Measurements from ENCODE around the gene CDK5R1. TPM values are rescaled to one million over a fixed set of nuclear protein-coding genes. Genes with fewer than 3 reads are reported as not detected.
A peak's percentile ranks its signal among the peaks of the same experiment; 100 is the strongest.

CDK5R1 gene
- total RNA-seq, 1 donor from 2014 or later: 7.1 TPM

GRCh38 chr17:32479074-32479617, 7.6 kb upstream of the CDK5R1 start:
- Mint-ChIP-seq H3K36me3 (ENCODE audit: low read depth) (peaks cover 64% of the 10 kb centered on the region), H3K9me3 (no peaks in the 10 kb centered on the region)
- intact Hi-C loops (cut with micrococcal nuclease): no loop called here

GRCh38 chr17:32481193-32481592, 5.6 kb upstream of the CDK5R1 start:
- Mint-ChIP-seq H3K27ac (no peak overlapping the region), H3K4me3 (no peak overlapping the region), H3K36me3 (ENCODE audit: low read depth) (peaks cover 50% of the 10 kb centered on the region), H3K27me3 (ENCODE audit: insufficient read depth) (no peaks in the 10 kb centered on the region), H3K4me1 (ENCODE audit: low read depth) (no peaks in the 10 kb centered on the region), H3K9me3 (no peaks in the 10 kb centered on the region)
- no peak for DNase-seq (ENCODE audit: low spot score)
- intact Hi-C loops (cut with micrococcal nuclease): loop anchor here (10.0 kb wide), 1 partner anchor 394 kb away; the partner anchor contains the start of gene MYO1D

More at GRCh38 chr17:32479074-32479617, 7.6 kb upstream of the CDK5R1 start:
- Mint-ChIP-seq H3K27ac (peak overlapping the region; percentile 9), H3K4me1 (ENCODE audit: low read depth) (no peaks in the 10 kb centered on the region), H3K27me3 (ENCODE audit: insufficient read depth) (no peaks in the 10 kb centered on the region), H3K4me3 (no peak overlapping the region)
- DNase-seq (ENCODE audit: low spot score): no peak

GRCh38 chr17:32482568-32483320, 4.0 kb upstream of the CDK5R1 start:
- intact Hi-C loops (cut with micrococcal nuclease): loop anchor here (1.0 to 10.0 kb wide), 3 partner anchors 127 to 392 kb away; partner anchors contain the start of gene MYO1D
- no peak overlapping the region for H3K27ac Mint-ChIP-seq
- no peaks in the 10 kb centered on the region for H3K9me3 Mint-ChIP-seq
- H3K36me3 Mint-ChIP-seq (ENCODE audit: low read depth): peaks cover 39% of the 10 kb centered on the region
- DNase-seq (ENCODE audit: low spot score): no peak
- H3K4me3 Mint-ChIP-seq: no peak overlapping the region
- H3K4me1 Mint-ChIP-seq (ENCODE audit: low read depth): peaks cover 4% of the 10 kb centered on the region
- no peaks in the 10 kb centered on the region for H3K27me3 Mint-ChIP-seq (ENCODE audit: insufficient read depth)

GRCh38 chr17:32483451-32484019, 3.3 kb upstream of the CDK5R1 start:
- no peak for DNase-seq (ENCODE audit: low spot score)
- H3K36me3 Mint-ChIP-seq (ENCODE audit: low read depth): peaks cover 37% of the 10 kb centered on the region
- H3K9me3 Mint-ChIP-seq: no peaks in the 10 kb centered on the region
- H3K4me3 Mint-ChIP-seq: no peak overlapping the region
- H3K27ac Mint-ChIP-seq: peak overlapping the region; percentile 40
- H3K4me1 Mint-ChIP-seq (ENCODE audit: low read depth): peaks cover 12% of the 10 kb centered on the region
- peaks cover 3% of the 10 kb centered on the region for H3K27me3 Mint-ChIP-seq (ENCODE audit: insufficient read depth)
- intact Hi-C loops (cut with micrococcal nuclease): loop anchor here (1.0 to 10.0 kb wide), 3 partner anchors 126 to 391 kb away; partner anchors contain the start of gene MYO1D

- Mint-ChIP-seq H3K27ac (peak overlapping the region; percentile 73), H3K27me3 (ENCODE audit: insufficient read depth) (peaks cover 3% of the 10 kb centered on the region), H3K4me1 (ENCODE audit: low read depth) (peaks cover 15% of the 10 kb centered on the region)
Measured at GRCh38 chr17:32484041-32484461, 2.7 kb upstream of the CDK5R1 start.

GRCh38 chr17:32484628-32485027, 2.2 kb upstream of the CDK5R1 start:
- no peak overlapping the region for H3K4me3 Mint-ChIP-seq
- no peaks in the 10 kb centered on the region for H3K9me3 Mint-ChIP-seq
- DNase-seq (ENCODE audit: low spot score): no peak
- H3K27me3 Mint-ChIP-seq (ENCODE audit: insufficient read depth): peaks cover 3% of the 10 kb centered on the region
- intact Hi-C loops (cut with micrococcal nuclease): loop anchor here (10.0 kb wide), 1 partner anchor 390 kb away; the partner anchor contains the start of gene MYO1D
- H3K4me1 Mint-ChIP-seq (ENCODE audit: low read depth): peaks cover 18% of the 10 kb centered on the region
- H3K36me3 Mint-ChIP-seq (ENCODE audit: low read depth): peaks cover 33% of the 10 kb centered on the region
- peak overlapping the region; percentile 40 for H3K27ac Mint-ChIP-seq

More at GRCh38 chr17:32484041-32484461, 2.7 kb upstream of the CDK5R1 start:
- intact Hi-C loops (cut with micrococcal nuclease): loop anchor here (10.0 kb wide), 1 partner anchor 391 kb away; the partner anchor contains the start of gene MYO1D
- Mint-ChIP-seq H3K4me3 (peak overlapping the region; percentile 43), H3K9me3 (no peaks in the 10 kb centered on the region), H3K36me3 (ENCODE audit: low read depth) (peaks cover 33% of the 10 kb centered on the region)
- no peak for DNase-seq (ENCODE audit: low spot score)

- Mint-ChIP-seq H3K4me1 (ENCODE audit: low read depth) (peaks cover 20% of the 10 kb centered on the region), H3K27ac (peak overlapping the region; percentile 65)
Measured at GRCh38 chr17:32485261-32486110, 1.3 kb upstream of the CDK5R1 start.

GRCh38 chr17:32486111-32486700, 587 bp upstream of the CDK5R1 start:
- peaks cover 28% of the 10 kb centered on the region for H3K36me3 Mint-ChIP-seq (ENCODE audit: low read depth)
- peak overlapping the region; percentile 65 for H3K27ac Mint-ChIP-seq

More at GRCh38 chr17:32485261-32486110, 1.3 kb upstream of the CDK5R1 start:
- Mint-ChIP-seq H3K4me3 (peak overlapping the region; percentile 79), H3K36me3 (ENCODE audit: low read depth) (peaks cover 30% of the 10 kb centered on the region), H3K27me3 (ENCODE audit: insufficient read depth) (peaks cover 3% of the 10 kb centered on the region), H3K9me3 (no peaks in the 10 kb centered on the region)
- intact Hi-C loops (cut with micrococcal nuclease): loop anchor here (2.0 to 10.0 kb wide), 2 partner anchors 21 to 389 kb away; partner anchors contain the start of gene MYO1D
- no peak for DNase-seq (ENCODE audit: low spot score)

GRCh38 chr17:32487473-32488176, 832 bp downstream of the CDK5R1 start:
- H3K4me3 Mint-ChIP-seq: peak overlapping the region; percentile 80
- no peaks in the 10 kb centered on the region for H3K9me3 Mint-ChIP-seq
- peak overlapping the region; percentile 48 for H3K27ac Mint-ChIP-seq
- intact Hi-C loops (cut with micrococcal nuclease): loop anchor here (1.0 to 10.0 kb wide), 6 partner anchors 16 to 387 kb away; partner anchors contain the start of genes MYO1D and PSMD11
- DNase-seq (ENCODE audit: low spot score): no peak
- H3K36me3 Mint-ChIP-seq (ENCODE audit: low read depth): peaks cover 19% of the 10 kb centered on the region
- H3K27me3 Mint-ChIP-seq (ENCODE audit: insufficient read depth): peaks cover 3% of the 10 kb centered on the region
- peaks cover 32% of the 10 kb centered on the region for H3K4me1 Mint-ChIP-seq (ENCODE audit: low read depth)

More at GRCh38 chr17:32486111-32486700, 587 bp upstream of the CDK5R1 start:
- Mint-ChIP-seq H3K27me3 (ENCODE audit: insufficient read depth) (peaks cover 3% of the 10 kb centered on the region), H3K9me3 (no peaks in the 10 kb centered on the region), H3K4me1 (ENCODE audit: low read depth) (peaks cover 20% of the 10 kb centered on the region), H3K4me3 (peak overlapping the region; percentile 79)
- intact Hi-C loops (cut with micrococcal nuclease): loop anchor here (2.0 to 10.0 kb wide), 2 partner anchors 21 to 389 kb away; partner anchors contain the start of gene MYO1D
- peak; percentile 60 for DNase-seq (ENCODE audit: low spot score)

- Mint-ChIP-seq H3K36me3 (ENCODE audit: low read depth) (peaks cover 19% of the 10 kb centered on the region), H3K27me3 (ENCODE audit: insufficient read depth) (peaks cover 3% of the 10 kb centered on the region), H3K4me3 (peak overlapping the region; percentile 80), H3K9me3 (no peaks in the 10 kb centered on the region), H3K4me1 (ENCODE audit: low read depth) (peaks cover 37% of the 10 kb centered on the region), H3K27ac (peak overlapping the region; percentile 48)
- DNase-seq (ENCODE audit: low spot score): no peak
- intact Hi-C loops (cut with micrococcal nuclease): loop anchor here (10.0 kb wide), 1 partner anchor 387 kb away; the partner anchor contains the start of gene MYO1D
Measured at GRCh38 chr17:32488177-32488542, 1.4 kb downstream of the CDK5R1 start.

- no peak overlapping the region for H3K27ac Mint-ChIP-seq
- H3K27me3 Mint-ChIP-seq (ENCODE audit: insufficient read depth): peaks cover 3% of the 10 kb centered on the region
- peaks cover 19% of the 10 kb centered on the region for H3K36me3 Mint-ChIP-seq (ENCODE audit: low read depth)
- DNase-seq (ENCODE audit: low spot score): no peak
- intact Hi-C loops (cut with micrococcal nuclease): loop anchor here (10.0 kb wide), 1 partner anchor 386 kb away; the partner anchor contains the start of gene MYO1D
- peaks cover 38% of the 10 kb centered on the region for H3K4me1 Mint-ChIP-seq (ENCODE audit: low read depth)
- H3K9me3 Mint-ChIP-seq: no peaks in the 10 kb centered on the region
- peak overlapping the region; percentile 80 for H3K4me3 Mint-ChIP-seq
Measured at GRCh38 chr17:32488604-32489180, 1.9 kb downstream of the CDK5R1 start.

All from activated T-helper 1 cell treated with anti-CD3 and anti-CD28 coated beads, Interleukin-12 subunit alpha, Interleukin-12 subunit beta, Interleukin-2, Interleukin-4 antibody, amounts not matched to agents 30 ng/mL and 10 ng/mL and 1 ng/mL, durations not matched to agents 14 hours and 24 hours and 36 hours (primary cell).